RPMI7951 (cell line): ENCODE data around the gene OLAH. TPM values are rescaled to one million over a fixed set of nuclear protein-coding genes. Genes with fewer than 3 reads are reported as not detected.

Source experiments
- total RNA-seq: library from RNA; depleted of rRNA; stranded (reverse); fragments of >200 nt; shearing (Covaris generic); gene quantifications from 2 replicates; pipeline ENCODE4 v1.2.3, GENCODE V29; 2014; rRNA removed

The OLAH gene
- total RNA-seq, 1 experiment from 2014 or later, result not detected

Other genes starting within 250 kb of the OLAH start
- gene CDNF, start 205.9 kb upstream of the OLAH start, total RNA-seq, result 0.29 TPM in 1 of 2 replicates, not detected in the other
- 38.7 and 51.5 TPM in 2 replicates for gene HSPA14, start 205.6 kb upstream of the OLAH start, total RNA-seq
- 20.5 and 24.6 TPM in 2 replicates for gene MSANTD7, start 205.6 kb upstream of the OLAH start, total RNA-seq
- gene SUV39H2, start 165.1 kb upstream of the OLAH start, total RNA-seq, result 37.9 and 48.5 TPM in 2 replicates
- gene DCLRE1C, start 89.8 kb upstream of the OLAH start, total RNA-seq, result 19.9 and 22.9 TPM in 2 replicates
- gene MEIG1, start 84.6 kb upstream of the OLAH start, total RNA-seq, result 1.3 TPM in 1 of 2 replicates, not detected in the other
- 6.7 and 7.9 TPM in 2 replicates for gene ACBD7, start 44.8 kb downstream of the OLAH start, total RNA-seq
- gene RPP38, start 53.4 kb downstream of the OLAH start, total RNA-seq, result 17.1 and 20.5 TPM in 2 replicates
- 39.5 and 45.5 TPM in 2 replicates for gene NMT2, start 124.8 kb downstream of the OLAH start, total RNA-seq